CD14-positive monocyte (primary cell): ENCODE measurements around the gene AREG. TPM values are rescaled to one million over a fixed set of nuclear protein-coding genes. Genes with fewer than 3 reads are reported as not detected.

Source experiments
- DNase-seq, 3 donors: peaks; one replicate each; pipeline ENCODE4 v3.0.0-alpha.2; 2011 to 2022
- H2AFZ ChIP-seq: 2 replicates; pipeline ENCODE4 v1.6.0; 2012; ENCODE audit warnings: mild to moderate bottlenecking, low read depth, low read length, inconsistent platforms; ENCODE audit not compliant: insufficient read depth, poor library complexity, severe bottlenecking
- H3K27ac ChIP-seq, 2 donors: 1 replicate in 1 of 2; 2 replicates in 1 of 2; pipeline ENCODE4 v1.5.1; 2012 to 2013; ENCODE audit warnings: low read length in 2 of 2, control low read depth in 1 of 2, inconsistent platforms in 1 of 2, low read depth in 1 of 2, mild to moderate bottlenecking in 1 of 2
- H3K27me3 ChIP-seq, 2 donors: one replicate each; pipeline versions ENCODE4 v1.6.0 to v1.6.1; 2011 to 2013; ENCODE audit warnings: low read length in 2 of 2; ENCODE audit not compliant: control insufficient read depth in 2 of 2, insufficient read depth in 2 of 2
- H3K36me3 ChIP-seq, 2 donors: replicated peaks in 1 of 2; 1 replicate in 1 of 2; 2 replicates in 1 of 2; pipeline versions ENCODE4 v1.5.1 to v1.6.1; 2012 to 2013; ENCODE audit warnings: low read length in 2 of 2, control low read depth in 1 of 2, inconsistent platforms in 1 of 2, mild to moderate bottlenecking in 1 of 2; ENCODE audit not compliant: insufficient read depth in 2 of 2, control insufficient read depth in 1 of 2
- H3K4me1 ChIP-seq, 2 donors: 1 replicate in 1 of 2; 2 replicates in 1 of 2; pipeline versions ENCODE4 v1.5.1 to v1.6.1; 2012 to 2013; ENCODE audit warnings: low read length in 2 of 2, control low read depth in 1 of 2, inconsistent platforms in 1 of 2, mild to moderate bottlenecking in 1 of 2, moderate library complexity in 1 of 2; ENCODE audit not compliant: insufficient read depth in 2 of 2, control insufficient read depth in 1 of 2
- H3K4me2 ChIP-seq: replicated peaks from 2 replicates; pipeline ENCODE3; 2012; ENCODE audit warnings: low read length, moderate library complexity, mild to moderate bottlenecking; ENCODE audit not compliant: poor library complexity, severe bottlenecking; ENCODE audit errors: extremely low read depth
- H3K4me3 ChIP-seq, 3 experiments: fragments of 200-600 bp in 1 of 3; sonication (generic) in 1 of 3; replicated peaks in 1 of 3; 1 replicate in 2 of 3; 2 replicates in 1 of 3; pipeline ENCODE4 v1.5.1; 2011 to 2013; ENCODE audit warnings: low read length in 3 of 3, mild to moderate bottlenecking in 3 of 3, control low read depth in 2 of 3, low read depth in 2 of 3, inconsistent platforms in 1 of 3, moderate library complexity in 1 of 3
- H3K79me2 ChIP-seq: 2 replicates; pipeline ENCODE4 v1.6.0; 2012; ENCODE audit warnings: mild to moderate bottlenecking, control low read depth, inconsistent platforms, low read length, moderate library complexity; ENCODE audit not compliant: insufficient read depth
- H3K9ac ChIP-seq: 2 replicates; pipeline ENCODE4 v1.6.0; 2017; ENCODE audit warnings: low read length, mild to moderate bottlenecking; ENCODE audit not compliant: insufficient read depth, poor library complexity, severe bottlenecking
- H3K9me3 ChIP-seq, 2 donors: replicated peaks in 1 of 2; 1 replicate in 1 of 2; 2 replicates in 1 of 2; pipeline versions ENCODE4 v1.5.1 to v1.6.1; 2012 to 2013; ENCODE audit warnings: low read length in 2 of 2, control low read depth in 1 of 2; ENCODE audit not compliant: control insufficient read depth in 1 of 2, insufficient read depth in 1 of 2
- H4K20me1 ChIP-seq: 2 replicates; pipeline ENCODE4 v1.6.0; 2012; ENCODE audit warnings: mild to moderate bottlenecking, low read length, control low read depth, moderate library complexity; ENCODE audit not compliant: insufficient read depth
- H3K27ac Mint-ChIP-seq, 7 donors: one replicate each; pipeline ENCODE4 v1.8.0; 2020; ENCODE audit warnings: mild to moderate bottlenecking in 7 of 7, mixed read lengths in 7 of 7, moderate library complexity in 6 of 7, inconsistent platforms in 2 of 7
- H3K27me3 Mint-ChIP-seq, 3 donors: one replicate each; pipeline ENCODE4 v1.8.0; 2021 to 2022; ENCODE audit warnings: low read depth in 3 of 3, mild to moderate bottlenecking in 3 of 3, mixed read lengths in 3 of 3, moderate library complexity in 3 of 3, inconsistent platforms in 1 of 3
- H3K36me3 Mint-ChIP-seq, 2 donors: one replicate each; pipeline ENCODE4 v1.8.0; 2020; ENCODE audit warnings: mixed read lengths in 2 of 2, inconsistent platforms in 1 of 2, mild to moderate bottlenecking in 1 of 2
- H3K4me1 Mint-ChIP-seq: one replicate; pipeline ENCODE4 v1.8.0; 2020; ENCODE audit warnings: mild to moderate bottlenecking, mixed read lengths
- H3K4me3 Mint-ChIP-seq, 2 donors: one replicate each; pipeline ENCODE4 v1.8.0; 2020; ENCODE audit warnings: mild to moderate bottlenecking in 2 of 2, mixed read lengths in 2 of 2, moderate library complexity in 1 of 2
- H3K9me3 Mint-ChIP-seq, 7 donors: one replicate each; pipeline ENCODE4 v1.8.0; 2020 to 2022; ENCODE audit warnings: mixed read lengths in 7 of 7, mild to moderate bottlenecking in 6 of 7, moderate library complexity in 6 of 7, inconsistent platforms in 2 of 7
- CTCF ChIP-seq: fragments of 200-600 bp; IDR thresholded peaks from one replicate; pipeline ENCODE4 v1.8.0; 2022; ENCODE audit warnings: antibody characterized with exemption, mild to moderate bottlenecking
- WGBS: methylation state at CpG from one replicate; pipeline ENCODE4 v1.1.5; 2013; ENCODE audit warnings: missing lambda C conversion rate; ENCODE audit not compliant: insufficient coverage; 5-methylcytosine and 5-hydroxymethylcytosine counted together
- intact Hi-C, 2 donors: fragments of 100-400 bp; cut with micrococcal nuclease; formaldehyde crosslinking; loops; one replicate each; pipeline versions ENCODE4 v1.15.0 to v1.15.1; 2023
- polyA plus RNA-seq, 3 donors: library from polyadenylated mRNA; depleted of rRNA in 1 of 3; unstranded in 2 of 3; stranded (reverse) in 1 of 3; fragments of 300-500 nt in 2 of 3; fragments of >200 nt in 1 of 3; fragmentation: Illumina TruSeq in 2 of 3; gene quantifications; 1 replicate in 2 of 3; 2 replicates in 1 of 3; pipeline ENCODE4 v1.2.3, GENCODE V29; 2012 to 2021

AREG gene
- polyA plus RNA-seq, 3 donors: 4.2 to 9.2 (median 9.1) TPM

DNA sequence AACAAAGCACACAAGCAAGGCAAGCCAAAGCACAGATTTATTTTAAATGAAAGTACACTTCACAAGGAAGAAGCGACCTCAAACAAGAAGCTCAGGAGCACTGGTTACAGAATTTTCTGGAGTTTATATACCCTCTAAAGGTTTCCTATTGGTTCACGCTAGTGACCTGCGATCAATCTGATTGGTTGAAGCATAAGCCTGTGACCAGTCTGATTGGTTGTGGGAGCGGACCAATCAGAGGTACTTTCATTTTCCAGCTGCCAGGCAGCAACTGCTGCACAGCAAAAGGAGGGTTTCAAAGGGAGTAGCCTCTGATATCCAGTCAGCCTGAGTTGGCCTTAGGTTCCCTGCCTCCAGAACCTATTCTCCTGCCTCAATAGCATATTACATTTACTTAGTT lies 4.6 kb upstream of the AREG start:
- Histone ChIP-seq H3K9me3 (no peaks in the 10 kb centered on the region), H3K9ac (no peak overlapping the region), H3K27me3 (no peaks in the 10 kb centered on the region), H3K4me3 (no peak overlapping the region), H3K27ac (no peak overlapping the region), H2AFZ (no peak overlapping the region), H3K36me3 (no peaks in the 10 kb centered on the region), H4K20me1 (no peaks in the 10 kb centered on the region), H3K4me2 (no peak overlapping the region), H3K4me1 (peaks cover 8 to 12% of the 10 kb centered on the region in 2 donors), H3K79me2 (no peaks in the 10 kb centered on the region)
- Mint-ChIP-seq H3K36me3 (no peaks in the 10 kb centered on the region), H3K27me3 (peaks cover 0 to 5% (median 0%) of the 10 kb centered on the region in 3 donors), H3K4me1 (peaks cover 10% of the 10 kb centered on the region), H3K9me3 (peaks cover 0 to 10% (median 0%) of the 10 kb centered on the region in 7 donors), H3K27ac (no peak overlapping the region), H3K4me3 (no peak overlapping the region)
- intact Hi-C loops: loop anchor here (5.0 to 10.0 kb wide), 3 partner anchors 46 to 118 kb away; no protein-coding TSS in a partner anchor
- TF ChIP-seq CTCF: no peak
- 100% methylated on average over 4 of the region's 4 CpGs for WGBS
- DNase-seq: no peak

- no peaks in the 10 kb centered on the region for H3K9me3 ChIP-seq
- no peak overlapping the region for H3K27ac Mint-ChIP-seq
- H3K36me3 ChIP-seq: no peaks in the 10 kb centered on the region
- H3K36me3 Mint-ChIP-seq: no peaks in the 10 kb centered on the region
- intact Hi-C loops: loop anchor here (5.0 to 10.0 kb wide), 3 partner anchors 47 to 119 kb away; no protein-coding TSS in a partner anchor
- H3K4me1 Mint-ChIP-seq: peaks cover 13% of the 10 kb centered on the region
- peaks cover 12 to 16% of the 10 kb centered on the region in 2 donors for H3K4me1 ChIP-seq
- H3K4me2 ChIP-seq: no peak overlapping the region
- no peak overlapping the region for H3K9ac ChIP-seq
- TF ChIP-seq CTCF: no peak
- no peak for DNase-seq
- H3K79me2 ChIP-seq: no peaks in the 10 kb centered on the region
- no peak overlapping the region for H3K27ac ChIP-seq
- H3K27me3 Mint-ChIP-seq: peaks cover 0 to 5% (median 2%) of the 10 kb centered on the region in 3 donors
- H3K27me3 ChIP-seq: peaks cover 3 to 4% of the 10 kb centered on the region in 2 donors
- H3K4me3 Mint-ChIP-seq: no peak overlapping the region
- WGBS: no CpG with 5 or more reads among the region's 3 CpGs
- H4K20me1 ChIP-seq: no peaks in the 10 kb centered on the region
- H3K4me3 ChIP-seq: no peak overlapping the region
- peaks cover 0 to 10% (median 0%) of the 10 kb centered on the region in 7 donors for H3K9me3 Mint-ChIP-seq
- H2AFZ ChIP-seq: no peak overlapping the region
Observed at GRCh38 chr4:74441744-74442143, 3.2 kb upstream of the AREG start.
